ENCODE data around the gene AKAP11. TPM values are rescaled to one million over a fixed set of nuclear protein-coding genes. Genes with fewer than 3 reads are reported as not detected.

AKAP11 gene
- total and polyA plus RNA-seq, 2 of the 4 experiments (the other 2 are of a cell fraction) = 8.0 to 19.7 TPM

- Histone ChIP-seq H3K4me2 (ENCODE audit: low read depth, low read length) (no peak overlapping the region), H4K91ac (ENCODE audit: insufficient read depth, low read depth, low read length) (no peak overlapping the region), H3K9me3 (ENCODE audit: control insufficient read depth, insufficient read depth, low read length) (no peaks in the 10 kb centered on the region), H2AK5ac (ENCODE audit: low read depth, low read length) (no peak overlapping the region), H2BK5ac (ENCODE audit: low read depth, low read length, poor library complexity, severe bottlenecking) (no peak overlapping the region), H4K5ac (ENCODE audit: low read depth, low read length) (no peak overlapping the region), H3K27me3 (ENCODE audit: control insufficient read depth, insufficient read depth, low read length) (no peaks in the 10 kb centered on the region), H3K4me1 (ENCODE audit: control insufficient read depth, insufficient read depth, low read length) (0 out of 2 replicates have a peak, but pooled peaks cover 3% of the 10 kb centered on the region), H2AFZ (replicated peaks; ENCODE audit: low read length, poor library complexity) (no peak overlapping the region), H3K4ac (ENCODE audit: low read depth, low read length) (no peak overlapping the region), H3K56ac (ENCODE audit: extremely low read depth, insufficient read depth, low read length) (no peak overlapping the region), H3K79me1 (ENCODE audit: low read depth in 1 of 2, low read length in 2 of 2) (no peaks in the 10 kb centered on the region; a peak in 1 of 4 replicates), H2AK9ac (replicated peaks; ENCODE audit: low read depth, low read length, poor library complexity) (no peak overlapping the region), H3K27ac (ENCODE audit: insufficient read depth, low read length) (no peak overlapping the region), H3K4me3 (ENCODE audit: insufficient read depth, low read depth, low read length) (no peak overlapping the region), H2BK120ac (ENCODE audit: low read depth, low read length) (no peak overlapping the region), H2BK20ac (ENCODE audit: low read depth, low read length) (no peak overlapping the region), H2BK15ac (ENCODE audit: low read depth, low read length) (no peak overlapping the region), H4K20me1 (ENCODE audit: insufficient read depth, low read length) (no peaks in the 10 kb centered on the region), H3K14ac (replicated peaks; ENCODE audit: low read depth, low read length) (no peak overlapping the region), H3K23ac (ENCODE audit: low read depth, low read length) (no peak overlapping the region), H3K18ac (ENCODE audit: low read depth, low read length) (no peak overlapping the region), H3K9me1 (ENCODE audit: insufficient read depth, low read length) (0 out of 2 replicates have a peak, but pooled peaks cover 2% of the 10 kb centered on the region), H4K8ac (ENCODE audit: low read depth in 2 of 2, low read length in 2 of 2) (no peak overlapping the region), H3K9ac (ENCODE audit: low read depth, low read length) (no peak overlapping the region), H3K36me3 (ENCODE audit: control insufficient read depth, insufficient read depth, low read length) (no peaks in the 10 kb centered on the region)
- no CpG with 5 or more reads among the region's 1 CpG for WGBS, 2 experiments (ENCODE audit: extremely low coverage in 2 of 2, insufficient read length in 1 of 2)
- BruUV-seq (replicated peaks) = no TSS peak
- dilution Hi-C loops (cut with HindIII; ENCODE audit: low sequenced_read_pairs, unreplicated experiment) (no loop called here), intact Hi-C loops (cut with micrococcal nuclease) (no loop called here), in situ Hi-C loops (cut with MboI; ENCODE audit: low sequenced_read_pairs) (no loop called here)
- CTCF ChIA-PET = no interaction called here
- ATAC-seq (ENCODE audit: low read depth) (no peak), DNase-seq (no peak)
- TF ChIP-seq CHD1 (IDR thresholded peaks at IDR 0.05; ENCODE audit: low read depth, low read length) (no peak), FOS (IDR thresholded peaks at IDR 0.05; ENCODE audit: low read depth, low read length) (no peak), ELK1 (IDR thresholded peaks at IDR 0.05; ENCODE audit: borderline replicate concordance, low read depth, low read length) (no peak), POLR2A (IDR thresholded peaks at IDR 0.05; ENCODE audit: low read depth, low read length) (no peak), RCOR1 (IDR thresholded peaks at IDR 0.05; ENCODE audit: insufficient replicate concordance, low read length) (no peak), RFX5 (IDR thresholded peaks at IDR 0.05; ENCODE audit: low read depth, low read length) (no peak), SMC3 (IDR thresholded peaks at IDR 0.05; ENCODE audit: low read depth, low read length) (no peak), CEBPB (IDR thresholded peaks at IDR 0.05; ENCODE audit: low read depth, low read length) (no peak)
- POLR2A ChIA-PET (ENCODE audit: unreplicated experiment) = no interaction called here
Measured at GRCh38 chr13:42239161-42239560, 32.8 kb upstream of the AKAP11 start.

Measured in IMR-90 (cell line).